Right lobe of liver (tissue), 4 donors: ENCODE measurements around the gene SSBP3.

Experiments used
- CTCF ChIP-seq, 4 donors: fragments of 200-600 bp in 3 of 4; fragments of 450-650 bp in 1 of 4; IDR thresholded peaks; one replicate each; pipeline versions ENCODE4 v1.5.1 to v1.8.0; 2016 to 2022; ENCODE audit warnings: antibody characterized with exemption in 4 of 4, mild to moderate bottlenecking in 2 of 4
- POLR2A ChIP-seq: fragments of 450-650 bp; IDR thresholded peaks from one replicate; pipeline ENCODE4 v1.6.1; 2017; ENCODE audit warnings: antibody characterized with exemption, mild to moderate bottlenecking
- donor health status: DM: no; HTN: no; CAD: no.
- donor health status: DM: no; HTN: no; CAD: no.
- donor health status: DM: no; HTN: yes; CAD: no.

- no peak for TF ChIP-seq CTCF (IDR thresholded peaks at IDR 0.05)
- TF ChIP-seq POLR2A: no peak
These were observed 63.2 kb downstream of the SSBP3 start for GRCh38 chr1:54342742-54343687.
